Skin epidermis (tissue), 12 donors: Measurements from ENCODE around the gene MRC1.

Experiments used
- H3K27ac ChIP-seq, 21 experiments: fragments of 200-600 bp; sonication (generic) in 11 of 21; one replicate each; pipeline ENCODE4 v1.5.0; 2020; ENCODE audit warnings: mild to moderate bottlenecking in 3 of 21, inconsistent platforms in 2 of 21, moderate library complexity in 2 of 21
- H3K4me3 ChIP-seq, 7 experiments: fragments of 200-600 bp; sonication (generic) in 2 of 7; one replicate each; pipeline ENCODE4 v1.5.0; 2020; ENCODE audit warnings: inconsistent platforms in 2 of 7, mild to moderate bottlenecking in 2 of 7, moderate library complexity in 1 of 7

The MRC1 gene

GRCh38 chr10:17836942-17837341 is 27.8 kb downstream of the MRC1 start:
- no peak overlapping the region for H3K27ac ChIP-seq
- no peak overlapping the region for H3K4me3 ChIP-seq

- no peak overlapping the region for H3K4me3 ChIP-seq
- no peak overlapping the region for H3K27ac ChIP-seq
These were observed 29.0 kb downstream of the MRC1 start for GRCh38 chr10:17838080-17838648.

DNA sequence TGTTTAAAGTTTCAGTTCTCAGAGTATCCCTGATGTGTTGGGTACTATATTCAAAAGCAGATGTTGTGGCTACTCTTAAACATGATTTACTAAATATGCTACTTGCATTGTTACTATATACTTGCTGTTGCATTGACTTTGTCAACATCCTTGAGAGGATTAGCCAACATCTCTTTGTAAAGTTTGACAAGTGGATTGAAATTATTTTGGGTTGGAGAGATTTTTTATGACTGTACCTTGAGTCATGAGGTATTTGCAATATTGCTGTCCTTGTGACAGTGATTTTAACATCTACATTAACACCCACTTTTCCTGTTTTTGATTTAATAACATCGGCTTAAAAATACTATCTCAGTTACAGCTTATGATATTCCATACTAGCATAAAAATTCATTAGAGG is 31.9 kb downstream of the MRC1 start:
- H3K27ac ChIP-seq: no peak overlapping the region
- H3K4me3 ChIP-seq: no peak overlapping the region

DNA sequence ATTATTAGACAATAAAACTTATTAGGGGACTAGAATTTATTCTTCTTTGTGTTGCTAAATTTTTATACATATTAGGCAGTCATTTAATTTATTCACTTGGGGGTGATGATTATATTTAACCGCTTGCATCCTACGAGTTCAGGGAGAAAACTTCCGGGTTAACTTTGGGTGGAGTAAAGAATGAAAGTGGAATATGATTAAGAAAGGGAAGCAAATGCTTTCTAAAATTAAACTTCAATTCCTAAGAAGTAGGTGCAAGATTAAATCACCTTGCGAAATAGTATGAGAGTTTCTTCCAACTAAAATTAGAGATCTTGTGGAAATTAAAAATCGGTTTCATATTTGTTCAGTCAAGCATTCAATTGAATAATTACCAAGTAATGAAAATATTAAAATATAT is 33.5 kb downstream of the MRC1 start:
- H3K4me3 ChIP-seq: no peak overlapping the region
- no peak overlapping the region for H3K27ac ChIP-seq

- Histone ChIP-seq H3K27ac (no peak overlapping the region), H3K4me3 (no peak overlapping the region)
These were observed 38.6 kb downstream of the MRC1 start for GRCh38 chr10:17847585-17848296.

DNA sequence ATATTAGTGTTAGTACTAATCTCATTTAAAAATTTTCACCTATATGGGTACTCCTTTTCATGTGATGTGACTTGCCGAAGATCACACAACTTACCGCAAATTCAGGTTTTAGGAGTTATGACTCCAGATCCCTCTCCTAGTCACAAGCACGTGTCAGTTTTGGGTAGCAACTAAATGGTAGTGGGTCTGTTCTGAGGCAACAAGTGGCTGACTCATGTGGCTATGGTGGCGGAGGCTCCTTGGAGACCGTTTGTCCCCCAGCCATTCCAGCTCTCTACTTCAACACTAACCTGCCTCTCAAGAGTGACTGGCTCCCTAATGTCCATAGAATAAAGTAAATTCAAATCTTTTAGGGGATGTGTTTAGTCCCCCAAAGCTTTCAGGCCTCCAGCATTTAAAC is 39.5 kb downstream of the MRC1 start:
- no peak overlapping the region for H3K4me3 ChIP-seq
- no peak overlapping the region for H3K27ac ChIP-seq

GRCh38 chr10:17850501-17850900 is 41.4 kb downstream of the MRC1 start:
- no peak overlapping the region for H3K4me3 ChIP-seq
- no peak overlapping the region for H3K27ac ChIP-seq

- no peak overlapping the region for H3K27ac ChIP-seq
- no peak overlapping the region for H3K4me3 ChIP-seq
These were observed 42.5 kb downstream of the MRC1 start for GRCh38 chr10:17851611-17852010.

- no peak overlapping the region for H3K4me3 ChIP-seq
- H3K27ac ChIP-seq: no peak overlapping the region
These were observed 45.0 kb downstream of the MRC1 start for GRCh38 chr10:17854044-17854652.

DNA sequence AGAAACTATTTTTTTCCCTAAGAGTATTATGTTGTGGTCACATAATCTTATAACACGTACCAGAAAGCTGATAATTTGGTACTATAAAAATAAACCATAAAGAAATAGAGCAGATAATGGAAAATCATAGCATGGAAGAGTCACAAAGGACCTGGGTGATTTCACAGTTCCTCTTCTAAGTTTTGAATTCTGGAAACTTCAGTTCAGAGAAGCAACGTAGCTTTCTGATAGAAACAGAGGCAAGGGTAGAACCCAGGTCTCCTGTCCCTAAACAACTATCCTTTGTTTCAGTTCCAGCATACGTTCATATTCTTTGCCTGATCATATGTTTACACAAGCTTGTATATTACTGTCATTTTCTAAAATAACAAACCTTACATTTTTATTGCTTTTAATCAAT is 47.9 kb downstream of the MRC1 start:
- no peak overlapping the region for H3K27ac ChIP-seq
- H3K4me3 ChIP-seq: no peak overlapping the region

DNA sequence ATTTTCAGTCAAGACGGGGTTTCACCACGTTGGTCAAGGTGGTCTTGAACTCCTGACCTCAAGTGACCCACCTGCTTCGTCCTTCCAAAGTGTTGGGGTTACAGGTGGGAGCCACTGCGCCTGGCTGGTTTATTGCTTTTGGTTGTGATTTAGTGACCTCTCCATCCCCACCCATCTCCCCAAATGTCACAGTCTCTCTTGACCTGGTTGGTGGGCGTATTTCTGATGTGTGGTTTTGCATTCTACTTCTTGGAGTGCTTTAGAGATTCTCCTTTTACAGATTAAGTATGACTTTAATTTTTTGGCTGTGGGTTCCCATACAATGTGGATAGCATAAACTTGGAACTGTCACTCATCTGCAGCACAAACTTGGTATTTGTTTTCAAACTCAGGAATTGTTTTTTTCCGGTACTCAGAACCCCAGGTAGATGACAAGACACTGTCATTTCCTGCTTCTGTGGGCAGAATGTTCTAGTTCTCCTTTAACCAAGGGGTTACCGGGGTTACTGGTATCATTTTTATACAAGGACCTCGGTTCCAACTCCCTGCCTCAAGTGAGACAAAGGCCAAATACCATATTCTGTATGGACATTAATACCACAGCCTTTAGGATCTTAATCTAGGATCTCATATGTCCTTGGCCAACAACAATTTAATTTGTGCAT is 50.5 kb downstream of the MRC1 start:
- no peak overlapping the region for H3K4me3 ChIP-seq
- no peak overlapping the region for H3K27ac ChIP-seq

DNA sequence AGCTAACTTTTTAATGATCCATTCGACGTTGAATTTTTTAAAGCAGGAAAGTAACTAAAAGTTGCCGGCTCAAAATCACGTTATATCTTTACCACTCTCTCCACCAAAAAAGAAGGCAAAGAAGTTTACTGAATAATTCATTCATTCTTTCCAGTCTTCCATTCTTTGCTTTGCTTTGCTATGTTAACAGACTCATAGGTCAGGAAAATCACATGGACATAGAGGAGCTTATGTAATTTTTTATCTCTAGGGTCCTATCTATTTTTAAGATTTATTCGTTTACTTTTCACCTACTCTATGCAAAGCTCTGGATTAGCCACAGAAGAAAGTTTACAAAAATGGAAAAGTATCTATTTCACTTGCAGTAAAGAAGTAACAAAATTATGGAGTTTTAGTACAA is 52.6 kb downstream of the MRC1 start:
- no peak overlapping the region for H3K4me3 ChIP-seq
- H3K27ac ChIP-seq: no peak overlapping the region

DNA sequence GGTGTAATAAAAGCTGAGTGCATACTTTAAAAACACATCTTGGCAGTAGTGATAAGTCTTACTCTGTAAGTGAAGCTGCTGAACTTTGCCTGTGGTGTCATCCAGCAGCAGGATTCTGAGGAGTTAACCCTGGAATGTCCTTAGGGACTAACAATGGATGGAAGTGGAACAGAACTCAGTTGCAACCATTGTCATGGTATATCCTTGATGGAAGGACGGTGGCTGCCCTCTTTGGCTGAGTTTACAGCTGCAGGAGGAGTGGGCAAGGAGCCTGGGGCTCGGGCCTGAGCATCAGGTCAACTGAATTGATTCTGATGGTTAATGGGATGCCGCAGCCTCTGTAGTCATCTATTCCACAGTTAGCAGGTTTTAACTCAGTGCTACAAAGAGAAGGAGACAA is 56.2 kb downstream of the MRC1 start:
- no peak overlapping the region for H3K27ac ChIP-seq
- no peak overlapping the region for H3K4me3 ChIP-seq

GRCh38 chr10:17866346-17866745 is 57.2 kb downstream of the MRC1 start:
- Histone ChIP-seq H3K4me3 (no peak overlapping the region), H3K27ac (no peak overlapping the region)

GRCh38 chr10:17867056-17867455 is 57.9 kb downstream of the MRC1 start:
- H3K4me3 ChIP-seq: no peak overlapping the region
- no peak overlapping the region for H3K27ac ChIP-seq

GRCh38 chr10:17871036-17871435 is 61.9 kb downstream of the MRC1 start:
- H3K4me3 ChIP-seq: no peak overlapping the region
- no peak overlapping the region for H3K27ac ChIP-seq

DNA sequence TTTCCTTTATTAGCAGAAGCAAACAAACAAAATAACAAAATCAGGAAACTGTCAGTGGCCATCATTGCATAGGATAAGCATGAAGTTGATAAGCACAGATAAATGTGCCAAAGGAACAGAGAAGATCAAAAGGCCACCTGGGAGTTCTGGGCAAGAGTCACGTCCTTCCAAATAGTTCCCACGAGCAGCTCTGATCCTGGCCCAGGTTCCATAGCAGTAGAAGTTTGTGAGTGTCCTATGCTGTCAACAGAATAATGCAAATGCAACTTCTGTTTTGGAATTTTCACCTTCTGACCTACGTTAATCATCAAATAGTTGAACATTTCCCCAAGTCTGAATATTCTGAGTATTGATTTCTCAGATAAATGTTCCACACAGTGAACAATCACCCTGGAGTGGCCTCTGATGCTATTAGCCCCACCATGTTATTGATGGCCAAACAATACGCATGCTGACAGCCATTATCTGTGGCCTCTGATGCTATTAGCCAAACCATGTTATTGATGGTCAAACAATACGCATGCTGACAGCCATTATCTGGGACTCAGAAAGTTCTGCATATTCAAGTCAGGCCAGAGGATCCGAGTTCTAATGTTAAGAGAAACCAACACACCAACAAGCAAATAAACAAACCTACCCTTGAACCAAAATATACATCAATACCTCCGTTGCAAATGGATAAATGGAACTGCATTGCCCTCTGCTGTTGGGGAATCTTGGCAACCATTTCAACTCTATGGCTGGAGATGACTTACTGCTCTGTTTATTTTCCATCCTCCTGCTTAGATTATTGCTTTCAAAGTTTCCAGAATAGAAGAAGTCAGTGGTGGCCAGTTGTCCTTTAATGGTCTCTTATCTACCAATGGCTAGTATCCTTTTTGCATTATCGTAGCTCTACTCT is 63.3 kb downstream of the MRC1 start:
- H3K4me3 ChIP-seq: no peak overlapping the region
- no peak overlapping the region for H3K27ac ChIP-seq

DNA sequence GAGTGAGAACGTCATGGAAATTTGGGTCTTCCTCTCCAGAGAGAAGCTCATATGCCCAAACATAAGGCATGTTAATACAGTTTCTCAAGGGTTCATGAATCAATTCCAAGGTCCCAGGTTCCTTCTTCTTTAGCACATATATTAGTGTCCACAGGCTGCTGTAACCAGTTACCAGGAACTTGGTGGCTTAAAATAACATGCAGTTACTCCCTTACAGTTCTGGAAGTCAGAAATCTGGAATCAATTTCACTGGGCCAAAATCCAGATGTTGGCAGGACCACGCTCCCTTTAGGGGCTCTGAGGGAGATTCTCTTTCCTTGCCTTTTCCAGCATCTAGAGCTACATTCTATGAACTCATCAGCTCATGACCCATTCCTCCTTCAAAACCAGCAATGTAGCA is 64.8 kb downstream of the MRC1 start:
- Histone ChIP-seq H3K27ac (peak overlapping the region in 1 of 21 experiments; percentile 21), H3K4me3 (no peak overlapping the region)

- Histone ChIP-seq H3K27ac (no peak overlapping the region), H3K4me3 (no peak overlapping the region)
These were observed 68.0 kb downstream of the MRC1 start for GRCh38 chr10:17877121-17877520.

GRCh38 chr10:17878896-17879295 is 69.7 kb downstream of the MRC1 start:
- H3K27ac ChIP-seq: no peak overlapping the region
- H3K4me3 ChIP-seq: no peak overlapping the region
